Measurements from ENCODE around the gene SLIT3. TPM values are rescaled to one million over a fixed set of nuclear protein-coding genes. Genes with fewer than 3 reads are reported as not detected.

The SLIT3 gene
- total RNA-seq, 4 donors from 2014 or later, result 46.3 to 89.0 (median 68.0) TPM

- no peak for ATAC-seq (ENCODE audit: low FRiP score)
- no peak for DNase-seq (ENCODE audit: low spot score)
- no peak for TF ChIP-seq CTCF (IDR thresholded peaks at IDR 0.05)
Measured at GRCh38 chr5:168755548-168756093, 545.3 kb downstream of the SLIT3 start.

- DNase-seq (ENCODE audit: low spot score) (no peak), ATAC-seq (ENCODE audit: low FRiP score) (no peak)
- TF ChIP-seq CTCF (IDR thresholded peaks at IDR 0.05), result no peak
Measured at GRCh38 chr5:168753691-168754254, 547.2 kb downstream of the SLIT3 start.

GRCh38 chr5:168752416-168753190, 548.3 kb downstream of the SLIT3 start:
- TF ChIP-seq CTCF (IDR thresholded peaks at IDR 0.05), result no peak
- ATAC-seq (ENCODE audit: low FRiP score), result no peak

GRCh38 chr5:168752012-168752411, 548.9 kb downstream of the SLIT3 start:
- TF ChIP-seq CTCF (IDR thresholded peaks at IDR 0.05), result no peak
- ATAC-seq (ENCODE audit: low FRiP score), result no peak
- no peak for DNase-seq (ENCODE audit: low spot score)

More at GRCh38 chr5:168752416-168753190, 548.3 kb downstream of the SLIT3 start:
- no peak for DNase-seq (ENCODE audit: low spot score)

- DNase-seq (ENCODE audit: low spot score) (no peak), ATAC-seq (ENCODE audit: low FRiP score) (no peak)
- no peak for TF ChIP-seq CTCF (IDR thresholded peaks at IDR 0.05)
Measured at GRCh38 chr5:168750926-168751325, 550.0 kb downstream of the SLIT3 start.

- TF ChIP-seq CTCF (IDR thresholded peaks at IDR 0.05), result no peak
- ATAC-seq (ENCODE audit: low FRiP score) (no peak), DNase-seq (ENCODE audit: low spot score) (no peak)
Measured at GRCh38 chr5:168749391-168750100, 551.4 kb downstream of the SLIT3 start.

Measured in omental fat pad (tissue), 4 donors.